Epithelial cell of prostate (primary cell): ENCODE data around the gene KRTAP17-1.
"Not testable (repeated sequence)": the region's sequence is repeated elsewhere in the genome, so short reads cannot be mapped to it uniquely, and the experiment has no call there.

Experiments
- DNase-seq: peaks from one replicate; pipeline ENCODE4 v3.0.0-alpha.2; 2011; ENCODE audit warnings: low read depth, low spot score
- H3K27ac ChIP-seq: fragments of 450-650 bp; 2 replicates; pipeline ENCODE4 v1.5.1; 2017; ENCODE audit warnings: mild to moderate bottlenecking

The KRTAP17-1 gene

GRCh38 chr17:41315204-41315794 is at the start of gene KRTAP17-1:
Gene KRTAP17-1, minus strand, starts transcription at chr17:41315710. Its CDS starts 60 bp downstream, at chr17:41315650.
- DNase-seq = no peak

DNA sequence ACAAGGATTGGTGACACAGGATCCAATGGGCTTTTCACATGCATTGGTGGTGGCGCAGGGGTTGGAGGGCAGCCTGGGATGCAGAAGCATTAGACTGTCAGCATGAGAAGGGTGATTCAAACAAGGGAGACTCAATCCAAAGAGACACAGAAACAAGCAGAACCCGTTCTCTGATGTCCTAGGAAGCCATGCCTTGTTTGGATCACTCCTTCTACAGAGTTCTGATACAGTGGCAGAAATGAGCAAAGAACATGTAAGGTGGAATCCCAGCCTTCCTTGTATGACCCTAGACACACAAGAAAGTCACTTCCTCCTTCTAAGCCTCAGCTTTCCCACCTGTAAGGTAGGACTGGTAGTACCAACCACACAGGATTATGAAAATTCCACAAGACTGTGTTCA is 48.4 kb upstream of the KRTAP17-1 start:
- H3K27ac ChIP-seq = no peak overlapping the region
- DNase-seq = no peak

More at GRCh38 chr17:41315204-41315794, at the start of gene KRTAP17-1:
- no peak within 1 kb of the TSS for H3K27ac ChIP-seq

DNA sequence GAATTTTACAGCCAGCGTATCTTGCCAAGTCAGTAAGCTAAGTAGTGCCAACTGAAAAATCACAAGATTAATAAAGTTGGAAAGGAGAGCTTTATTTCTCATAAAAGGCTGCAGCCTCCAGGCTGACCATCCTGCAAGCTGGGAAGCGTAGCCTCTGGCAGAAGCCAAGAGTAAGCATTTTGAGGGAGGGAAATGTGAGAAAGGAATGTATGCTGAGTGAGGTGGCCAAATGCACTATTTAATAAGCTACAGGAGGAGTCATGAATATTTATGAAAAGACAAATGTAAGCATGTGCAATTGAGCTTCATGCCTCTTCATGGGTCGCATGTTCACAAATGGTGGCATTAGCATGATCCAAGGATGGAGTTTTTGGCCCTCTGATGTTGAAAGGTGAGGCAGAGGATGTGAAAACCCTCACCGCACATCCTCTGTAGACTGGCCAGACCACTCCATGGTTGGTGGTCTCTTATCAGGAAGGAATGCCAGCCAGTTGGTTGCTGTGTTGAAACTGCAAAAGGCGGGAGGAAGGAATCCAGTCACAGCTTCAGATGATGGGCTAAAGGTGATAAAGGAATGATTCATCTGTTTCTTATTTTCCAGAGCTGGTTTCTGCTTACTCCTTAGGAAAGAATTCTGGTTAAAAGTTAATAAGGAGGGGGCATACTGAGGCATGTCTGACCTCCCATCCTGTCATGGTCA is 44.9 kb upstream of the KRTAP17-1 start:
- DNase-seq = no peak

GRCh38 chr17:41354536-41354935 is 39.0 kb upstream of the KRTAP17-1 start:
- DNase-seq = no peak

More for the DNA sequence above, 44.9 kb upstream of the KRTAP17-1 start:
- peak overlapping the region; percentile 37 for H3K27ac ChIP-seq

DNA sequence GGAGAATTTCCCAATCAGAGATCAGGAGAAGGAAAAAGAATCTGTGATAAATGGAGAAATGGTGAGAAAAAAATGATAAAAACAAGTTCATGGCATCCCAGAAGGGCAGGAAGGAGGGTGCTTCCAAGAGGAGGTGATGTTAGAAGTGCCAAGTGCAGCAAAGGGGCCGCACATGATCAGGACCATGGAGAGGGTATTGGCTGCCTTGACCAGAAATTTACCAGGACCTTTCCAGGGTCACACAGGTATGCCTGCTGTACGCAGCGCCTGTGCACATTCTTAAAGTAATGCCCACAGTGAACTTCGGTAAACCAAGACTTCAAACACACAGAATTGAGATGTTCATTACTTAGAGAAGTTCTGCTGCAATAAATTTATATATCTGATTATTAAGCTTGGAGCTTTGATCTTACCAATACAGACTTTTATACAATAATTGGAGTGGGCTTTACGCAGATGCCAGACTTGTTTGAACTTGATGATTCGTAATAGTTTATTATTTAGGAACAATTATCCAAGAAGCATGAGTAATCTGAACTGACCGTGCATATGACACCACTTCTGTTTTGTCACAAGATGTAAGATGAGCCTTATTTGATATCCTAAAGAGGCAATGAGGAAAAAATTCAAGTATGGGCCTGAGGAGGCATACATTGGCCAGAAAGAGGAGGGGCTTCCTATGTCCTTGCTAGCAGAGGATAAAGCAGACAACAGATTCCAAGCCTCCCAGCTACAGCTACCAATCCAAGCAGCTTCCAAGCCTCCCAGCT is 37.3 kb upstream of the KRTAP17-1 start:
- H3K27ac ChIP-seq = peak overlapping the region; percentile 50
- no peak for DNase-seq

More at GRCh38 chr17:41354536-41354935, 39.0 kb upstream of the KRTAP17-1 start:
- H3K27ac ChIP-seq = no peak overlapping the region

DNA sequence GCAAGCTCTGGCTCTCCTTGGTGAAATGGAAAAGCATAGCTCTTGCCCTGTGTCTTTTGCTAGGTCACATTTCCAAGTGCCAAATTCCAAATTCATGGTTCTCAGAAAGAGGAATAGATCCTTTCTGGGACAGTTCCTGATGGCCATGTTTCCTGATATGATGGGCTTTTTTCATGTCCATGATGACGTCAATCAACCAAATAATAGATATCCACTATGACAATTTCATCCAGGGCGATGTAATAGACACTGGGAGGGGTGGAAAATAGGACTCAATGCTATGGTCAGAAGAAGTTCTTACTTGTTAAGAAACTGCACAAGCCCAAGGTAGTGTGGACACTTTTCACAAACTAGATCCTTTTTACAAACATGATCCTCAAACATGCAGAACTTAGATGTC is 35.7 kb upstream of the KRTAP17-1 start:
- H3K27ac ChIP-seq = no peak overlapping the region
- no peak for DNase-seq

GRCh38 chr17:41350381-41350878 is 34.9 kb upstream of the KRTAP17-1 start, which contains the start of gene KRT33A:
Gene KRT33A, minus strand, starts transcription at chr17:41350828. Its CDS starts 61 bp downstream, at chr17:41350767.
- DNase-seq, H3K27ac ChIP-seq: not testable (repeated sequence)

- peak overlapping the region; percentile 45 for H3K27ac ChIP-seq
- DNase-seq = no peak
Observed at GRCh38 chr17:41347869-41348760, 32.6 kb upstream of the KRTAP17-1 start.

GRCh38 chr17:41346421-41346820 is 30.9 kb upstream of the KRTAP17-1 start:
- not testable (repeated sequence) for H3K27ac ChIP-seq, DNase-seq

DNA sequence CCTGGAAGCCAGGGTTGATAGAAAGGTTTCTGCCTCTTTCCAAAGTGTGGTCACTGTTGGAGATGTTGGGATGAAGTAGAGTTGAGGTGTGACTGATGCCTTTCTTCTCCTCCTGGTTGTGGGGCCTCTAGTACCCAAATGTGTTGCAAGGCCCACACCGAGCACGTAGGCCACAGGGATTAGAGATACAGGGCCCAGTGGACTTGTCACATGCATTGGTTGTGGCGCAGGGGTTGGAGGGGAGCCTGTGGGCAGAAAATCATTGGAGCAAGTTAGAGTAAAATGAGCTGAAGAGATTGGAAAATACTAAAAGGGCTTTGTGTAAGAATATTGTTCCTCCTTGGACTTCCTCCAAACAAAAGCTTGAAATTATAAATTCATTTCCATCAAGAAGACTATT is 30.5 kb upstream of the KRTAP17-1 start:
- DNase-seq = no peak
- H3K27ac ChIP-seq = no peak overlapping the region

GRCh38 chr17:41343029-41343428 is 27.5 kb upstream of the KRTAP17-1 start:
- no peak overlapping the region for H3K27ac ChIP-seq
- DNase-seq = no peak

DNA sequence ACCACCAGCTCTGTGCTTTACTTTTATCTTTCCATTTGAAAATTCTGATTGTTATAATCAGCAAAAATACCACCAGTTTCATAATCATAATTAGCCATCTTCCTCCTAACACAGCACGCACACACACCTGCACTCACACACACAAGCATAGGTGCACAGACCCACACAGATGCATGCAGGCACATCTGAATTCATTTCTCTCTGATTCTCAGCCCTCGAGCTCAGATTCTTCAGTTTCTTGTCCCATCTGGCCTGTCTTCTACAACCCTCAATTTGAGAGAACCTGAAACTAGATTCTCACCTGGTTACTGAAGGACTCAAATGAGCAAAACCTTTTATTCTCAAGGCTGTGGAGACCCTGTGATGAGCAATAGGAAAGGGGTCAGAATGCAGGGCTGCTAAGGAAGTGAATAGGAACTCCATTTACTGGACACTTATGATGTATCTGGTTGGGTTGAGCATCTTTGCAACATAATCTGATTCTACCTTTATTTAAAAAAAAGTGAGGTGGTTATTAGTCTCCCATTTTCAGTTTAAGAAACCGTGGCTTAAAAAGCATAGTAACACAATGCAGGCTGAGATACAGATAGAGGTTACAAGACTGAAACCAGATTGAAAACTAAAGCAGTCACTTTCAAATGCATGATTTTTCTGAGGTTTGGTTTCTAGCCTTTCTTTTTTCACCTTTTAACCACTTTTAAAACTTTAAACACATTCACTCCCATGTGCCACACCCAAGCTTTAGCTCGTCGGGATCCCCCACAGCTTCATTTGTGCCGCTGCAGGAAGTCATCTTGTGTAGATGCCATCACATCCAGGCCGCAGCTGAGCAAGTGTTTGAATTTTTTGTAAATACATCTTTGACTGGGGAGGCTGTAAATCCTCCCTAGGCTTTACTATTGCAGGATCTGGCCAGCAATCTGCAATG is 25.7 kb upstream of the KRTAP17-1 start:
- DNase-seq = no peak

DNA sequence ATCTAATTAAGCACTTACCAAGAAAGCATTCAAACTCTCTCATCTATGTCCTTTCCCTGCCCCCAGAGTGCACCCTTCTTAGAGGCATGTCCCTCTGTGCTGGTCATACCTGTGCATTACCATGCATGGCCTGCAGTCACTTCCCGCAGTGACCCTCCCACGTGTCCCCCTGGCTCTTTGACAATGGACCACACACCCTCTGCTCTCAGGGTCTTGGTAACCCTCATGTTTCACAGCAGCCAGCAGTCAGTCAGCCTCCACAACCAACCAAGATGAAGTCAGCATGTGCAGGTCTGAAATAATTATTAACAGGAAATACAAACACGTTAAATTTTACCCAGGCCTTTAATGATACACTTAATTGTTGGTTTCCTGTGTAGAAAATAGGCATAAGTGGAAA is 25.0 kb upstream of the KRTAP17-1 start:
- no peak overlapping the region for H3K27ac ChIP-seq
- no peak for DNase-seq

More for the DNA sequence above, 25.7 kb upstream of the KRTAP17-1 start:
- H3K27ac ChIP-seq = no peak overlapping the region

DNA sequence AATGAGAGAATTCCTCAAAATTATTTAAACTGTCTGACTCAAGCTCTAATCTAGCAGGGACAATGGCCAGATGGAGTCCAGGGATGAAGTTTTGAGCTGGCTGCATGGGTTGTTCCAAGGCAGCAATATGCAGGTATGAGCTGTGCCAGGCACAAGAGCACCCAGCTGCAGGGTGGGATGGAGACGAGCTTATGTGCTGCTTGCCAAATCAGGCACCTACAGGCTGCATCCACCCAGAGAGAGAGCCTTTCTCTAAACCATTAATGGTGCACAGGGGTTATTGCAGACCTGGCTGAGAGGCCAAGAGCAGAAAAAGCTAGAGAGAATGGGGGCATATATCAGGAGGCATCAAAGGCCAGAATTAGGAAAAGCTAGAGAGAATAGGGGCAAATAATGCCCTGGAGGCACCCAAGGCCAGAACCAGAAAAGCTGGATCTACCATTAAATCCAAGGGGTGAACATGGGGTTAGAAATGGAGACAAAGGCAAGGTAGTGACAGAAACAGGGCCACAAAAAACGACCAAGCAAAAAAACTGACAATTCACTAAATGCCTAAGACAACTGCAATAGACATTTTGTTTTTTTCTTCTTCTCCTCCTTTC is 24.2 kb upstream of the KRTAP17-1 start:
- no peak for DNase-seq
- peak overlapping the region; percentile 63 for H3K27ac ChIP-seq

DNA sequence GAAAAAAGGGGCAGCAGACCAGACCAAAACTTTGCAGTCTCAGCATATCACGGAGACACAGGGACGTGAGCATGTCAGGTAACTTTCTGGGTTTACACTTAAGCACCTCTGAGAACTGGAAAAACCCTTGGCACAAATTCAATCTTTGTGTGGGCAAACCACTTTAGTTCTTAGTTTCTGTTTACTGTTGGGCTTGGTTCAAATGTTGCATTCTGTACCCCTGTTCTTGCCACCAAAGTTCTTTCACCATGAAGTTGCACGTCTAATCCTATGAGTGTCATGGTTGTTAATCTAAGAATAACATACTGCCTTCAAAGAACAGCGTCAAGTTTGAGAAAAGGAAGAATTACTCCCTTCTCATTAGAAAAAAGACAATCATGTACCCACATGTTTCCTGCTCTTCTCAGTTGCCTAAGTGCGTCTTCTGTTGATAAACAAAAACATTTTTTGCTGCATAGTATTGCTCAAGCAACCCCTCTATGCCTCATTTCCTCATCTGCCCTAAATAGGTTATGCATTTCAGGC is 23.5 kb upstream of the KRTAP17-1 start:
- H3K27ac ChIP-seq = peak overlapping the region; percentile 63
- DNase-seq = peak; percentile 87

DNA sequence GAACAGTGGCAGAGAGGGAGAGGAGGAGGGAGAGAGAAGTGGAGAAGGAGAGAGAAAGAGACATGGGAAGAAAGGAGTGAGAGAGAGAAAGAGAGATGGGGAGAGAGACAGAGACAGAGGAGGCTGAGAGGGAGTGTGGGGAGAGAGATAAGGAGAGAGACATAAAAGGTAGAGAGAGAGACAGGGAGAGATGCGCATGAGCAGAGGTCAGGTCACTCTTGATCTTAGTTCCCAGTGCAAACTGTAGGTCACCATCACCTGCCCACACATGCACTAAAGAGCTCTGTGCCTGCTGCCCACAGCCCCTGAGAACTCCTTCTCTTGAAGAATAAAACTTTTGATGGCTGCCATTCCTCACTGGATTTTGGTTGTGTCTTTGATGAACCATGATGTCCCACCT is 20.2 kb upstream of the KRTAP17-1 start:
- no peak overlapping the region for H3K27ac ChIP-seq
- DNase-seq = no peak

- DNase-seq = no peak
- no peak overlapping the region for H3K27ac ChIP-seq
Observed at GRCh38 chr17:41334385-41335305, 19.1 kb upstream of the KRTAP17-1 start.
